Left lobe of liver (tissue), 2 donors: Measurements from ENCODE around the gene PLEKHM3. TPM values are rescaled to one million over a fixed set of nuclear protein-coding genes. Genes with fewer than 3 reads are reported as not detected.
A peak's percentile ranks its signal among the peaks of the same experiment; 100 is the strongest.

Source experiments
- ATAC-seq: fragments of 200-7000 bp; cut with Tn5 transposase; one replicate; pipeline ENCODE4 v1.9.1; 2020; ENCODE audit warnings: mild to moderate bottlenecking, moderate library complexity
- DNase-seq: peaks from one replicate; pipeline ENCODE4 v3.0.0-alpha.2; 2020; ENCODE audit warnings: low spot score
- total RNA-seq: library from RNA; stranded (reverse); gene quantifications from one replicate; pipeline ENCODE4 v1.2.1, GENCODE V29; 2021
- donor health status: DM: no; HTN: no; CAD: no; lungs with moderate emphysema.
- donor health status: DM: no; HTN: yes; CAD: no.

The PLEKHM3 gene
- total RNA-seq, 1 donor from 2014 or later, result 8.5 TPM

DNA sequence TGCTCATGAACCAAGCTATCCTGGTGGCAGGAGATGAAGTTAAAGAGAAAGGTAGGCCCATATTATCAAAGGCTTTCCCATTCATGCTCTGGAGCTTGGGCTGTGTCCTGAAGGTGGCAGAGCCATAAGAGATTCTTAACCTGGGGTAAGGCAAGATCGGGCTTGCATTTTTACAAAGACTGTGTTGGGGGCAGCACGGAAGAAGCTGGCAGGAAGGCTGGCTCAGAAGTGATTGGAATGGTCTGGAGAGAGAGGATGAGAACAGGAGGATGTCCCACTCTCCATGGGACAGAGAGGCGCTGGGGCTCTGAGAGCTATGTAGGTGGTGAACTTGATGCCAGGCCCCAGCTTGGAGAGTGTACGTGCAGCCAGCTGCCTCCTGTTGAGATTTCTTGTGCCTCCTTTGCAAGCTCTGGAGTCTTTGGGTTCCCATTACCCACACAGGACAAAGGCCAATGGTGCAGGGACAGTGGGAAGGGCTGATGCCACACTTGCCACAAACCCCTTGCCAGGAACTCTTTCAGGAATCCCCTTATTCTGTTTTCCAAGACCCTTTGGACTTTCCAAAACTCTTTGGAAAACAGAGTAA, 215.0 kb downstream of the PLEKHM3 start:
- DNase-seq (peak; percentile 57), ATAC-seq (peak; percentile 63)

DNA sequence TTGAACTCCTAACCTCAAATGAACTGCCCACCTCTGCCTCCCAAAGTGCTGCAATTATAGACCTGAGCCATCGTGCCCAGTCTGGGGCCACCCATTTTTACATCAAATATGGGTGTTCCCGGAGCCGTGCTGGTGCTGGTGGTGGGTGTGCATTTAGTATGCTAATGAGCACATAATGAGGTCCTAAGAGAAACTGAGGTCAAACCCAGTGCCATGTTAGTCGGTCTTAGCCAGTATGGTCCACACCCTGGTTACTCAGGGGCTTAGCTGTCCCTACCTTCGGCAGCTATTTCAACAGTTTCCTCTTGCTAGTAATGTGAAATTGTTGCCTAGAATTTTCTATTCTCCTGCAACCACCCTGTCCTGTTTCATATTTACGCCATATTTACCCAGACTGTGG, 217.2 kb downstream of the PLEKHM3 start:
- ATAC-seq (no peak), DNase-seq (no peak)

DNA sequence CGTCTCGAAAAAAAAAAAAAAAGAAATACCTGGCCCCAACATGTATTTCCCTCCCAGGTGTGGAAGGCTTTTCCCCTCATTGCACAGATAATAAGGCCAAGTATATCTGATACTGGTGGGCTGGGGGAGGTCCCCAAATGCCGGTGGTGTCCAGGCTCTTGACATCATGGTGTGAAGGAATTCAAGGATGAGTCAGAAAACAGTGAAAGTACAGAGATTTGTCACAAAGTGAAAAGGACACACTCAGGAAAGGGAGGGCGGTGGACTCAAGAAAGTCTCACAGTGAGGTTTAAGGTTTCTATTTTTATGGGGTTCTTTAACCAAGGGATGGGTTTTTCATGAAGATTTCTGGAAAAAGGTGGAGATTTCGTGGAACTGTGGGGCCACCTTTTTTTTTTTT, 217.8 kb downstream of the PLEKHM3 start:
- DNase-seq (no peak), ATAC-seq (no peak)

DNA sequence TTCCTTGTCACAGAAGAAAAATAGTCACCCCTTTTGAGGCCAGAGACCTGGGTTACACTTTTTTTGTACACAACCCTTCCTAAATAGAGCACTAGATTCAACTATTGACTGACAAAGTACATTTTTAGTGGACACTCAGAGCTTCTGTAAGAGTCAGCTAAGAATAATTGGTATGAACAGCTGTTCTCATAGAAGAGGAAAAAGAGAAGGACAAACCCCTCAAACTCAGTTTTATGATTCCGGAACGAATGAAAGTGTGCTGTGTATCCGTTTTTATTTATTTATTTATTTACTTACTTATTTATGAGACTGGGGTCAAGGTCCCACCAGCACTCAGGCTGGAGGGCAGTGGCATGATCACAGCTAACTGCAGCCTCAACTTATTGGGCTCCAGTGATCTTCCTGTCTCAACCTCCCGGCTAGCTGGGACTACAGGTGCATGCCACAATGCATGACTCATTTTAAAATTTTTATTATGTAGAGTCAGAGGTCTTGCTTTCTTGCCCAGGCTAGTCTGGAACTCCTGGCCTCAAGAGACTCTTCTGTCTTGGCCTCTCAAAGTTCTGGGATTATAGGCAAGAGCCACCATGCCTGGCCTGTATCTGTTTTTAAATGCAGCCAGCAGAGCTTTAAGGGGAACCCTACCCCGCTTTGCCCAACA, 219.6 kb downstream of the PLEKHM3 start:
- peak; percentile 37 for ATAC-seq
- no peak for DNase-seq

DNA sequence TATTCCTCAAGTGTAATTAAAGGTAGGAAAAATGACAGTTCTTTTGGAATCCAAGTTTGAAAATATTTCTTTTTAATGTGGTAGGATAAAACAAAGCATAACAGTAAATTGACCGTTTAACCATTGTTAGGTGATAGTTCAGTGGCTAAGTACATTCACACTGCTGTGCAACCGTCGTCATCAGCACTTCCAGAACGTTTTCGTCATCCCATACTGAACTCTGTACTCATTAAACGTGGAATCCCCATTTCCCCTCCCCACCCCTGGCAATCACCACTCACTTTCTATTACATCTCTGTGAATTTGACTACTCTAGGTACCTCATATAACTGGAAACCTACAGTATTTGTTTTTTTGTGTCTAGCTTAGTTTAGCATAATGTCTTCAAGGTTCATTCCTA, 222.7 kb downstream of the PLEKHM3 start:
- peak; percentile 74 for DNase-seq
- peak; percentile 67 for ATAC-seq

DNA sequence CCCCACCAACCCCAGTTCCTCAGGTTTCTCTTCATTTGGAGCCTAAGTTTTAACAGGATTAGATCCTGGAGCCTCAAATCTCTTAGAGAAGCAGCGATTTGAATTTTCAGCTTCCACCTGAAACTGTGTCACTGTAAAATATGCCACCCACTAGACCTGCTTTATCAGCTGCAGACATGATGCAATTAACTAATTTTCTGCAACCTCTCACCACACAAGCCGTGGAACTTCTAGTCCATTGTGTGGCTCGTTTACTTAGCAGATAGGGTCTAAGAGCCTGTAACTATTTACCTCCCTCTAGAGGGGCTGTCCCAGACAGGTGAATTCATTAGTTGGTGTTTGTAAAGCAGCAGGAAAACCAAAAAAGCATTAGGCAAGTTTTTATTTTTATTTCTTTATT, 224.1 kb downstream of the PLEKHM3 start:
- DNase-seq (no peak), ATAC-seq (peak; percentile 55)

DNA sequence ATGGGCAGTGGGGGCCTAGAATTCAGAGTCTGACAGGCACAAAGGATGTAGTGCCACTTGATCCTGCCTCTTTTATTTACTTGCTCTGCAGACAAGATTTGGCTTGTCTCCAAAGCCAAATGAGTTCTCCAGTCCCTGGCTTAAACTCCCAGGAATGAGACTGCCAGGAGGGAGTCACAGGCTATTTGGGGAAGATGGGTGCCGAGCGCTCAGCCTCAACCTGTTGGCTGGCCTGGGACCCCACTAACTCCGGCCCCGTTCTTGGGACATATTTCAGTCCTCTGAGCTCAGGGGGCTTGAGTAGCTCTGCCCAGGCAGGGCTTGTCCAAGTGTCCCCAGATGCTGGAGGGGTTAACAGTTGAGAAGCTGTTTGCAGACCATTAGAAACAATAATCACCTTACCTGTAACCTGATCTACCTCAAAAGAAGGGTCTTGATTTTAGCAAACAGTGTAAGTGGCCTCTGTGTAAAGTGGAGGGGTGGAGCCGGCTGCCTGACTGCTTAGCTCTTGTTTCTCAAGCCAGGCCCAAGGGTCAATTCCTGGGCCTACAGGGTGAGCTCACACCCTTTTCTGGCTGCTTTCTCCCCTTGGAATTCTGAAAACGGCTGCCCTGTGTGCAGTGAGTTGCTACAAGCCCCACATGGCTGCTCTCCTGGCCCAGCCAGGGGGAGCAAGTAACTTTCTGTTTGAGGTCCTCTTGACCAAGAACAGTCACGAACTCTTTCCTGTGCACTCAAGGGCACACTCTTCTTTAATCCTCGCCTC, 228.6 kb downstream of the PLEKHM3 start:
- ATAC-seq (peak; percentile 56), DNase-seq (no peak)

DNA sequence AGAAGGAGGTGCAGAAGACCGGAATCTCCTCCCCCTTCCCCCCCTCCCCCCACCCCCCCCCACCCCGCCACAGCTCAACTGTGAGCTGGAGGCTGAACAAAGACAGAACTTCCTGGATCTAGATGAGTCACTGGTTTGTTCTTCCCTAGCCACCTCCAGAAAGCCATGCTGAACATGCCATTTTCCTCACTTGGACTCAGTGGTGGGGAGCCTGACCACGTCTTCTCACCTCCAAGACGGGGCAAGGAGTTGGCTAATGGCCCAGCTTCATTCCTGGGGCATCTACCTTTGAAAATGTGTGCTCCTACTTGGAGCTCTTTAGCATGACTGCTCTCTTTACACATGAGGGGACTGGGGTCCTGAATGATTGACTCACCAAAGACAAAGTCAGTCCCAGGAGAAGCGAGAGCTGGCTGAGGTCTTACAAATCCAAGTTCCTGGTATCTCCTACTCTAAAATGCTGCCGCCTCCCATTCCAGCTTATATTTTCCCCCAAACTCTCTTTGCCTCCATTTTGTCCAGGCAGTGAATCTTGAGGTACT, 233.0 kb downstream of the PLEKHM3 start:
- ATAC-seq (peak; percentile 26), DNase-seq (no peak)

DNA sequence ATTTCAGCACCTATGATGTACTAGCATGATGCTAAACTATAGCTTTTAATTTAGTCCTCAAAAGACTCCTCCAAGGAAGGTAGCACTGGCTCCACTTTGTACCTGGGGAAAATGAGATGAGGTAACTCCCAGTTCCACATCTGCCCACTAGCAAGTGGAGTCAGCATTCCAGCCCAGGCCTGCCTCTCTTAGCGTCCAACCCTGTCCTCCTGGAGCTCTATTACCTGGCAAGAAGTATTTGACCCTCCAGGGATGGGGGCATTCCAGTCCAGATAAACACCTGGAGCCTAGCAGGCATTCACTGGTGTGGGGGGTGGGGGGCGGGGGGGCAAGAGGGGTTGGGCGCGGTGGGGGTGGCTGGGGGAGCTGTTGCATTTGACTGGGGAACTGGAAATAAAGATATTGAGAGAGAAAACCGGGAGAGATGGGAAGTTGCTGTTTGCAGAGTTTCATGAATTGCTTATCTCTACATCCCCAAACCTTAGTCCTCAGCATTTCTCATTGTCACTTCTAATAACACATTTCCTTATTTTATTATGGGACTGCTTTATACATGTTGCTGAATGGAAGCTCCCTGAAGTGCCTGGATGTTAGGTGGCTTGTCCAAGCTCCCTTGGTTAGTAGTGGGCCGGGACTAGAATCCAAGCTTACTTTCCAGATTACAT, 233.6 kb downstream of the PLEKHM3 start:
- ATAC-seq, result no peak

DNA sequence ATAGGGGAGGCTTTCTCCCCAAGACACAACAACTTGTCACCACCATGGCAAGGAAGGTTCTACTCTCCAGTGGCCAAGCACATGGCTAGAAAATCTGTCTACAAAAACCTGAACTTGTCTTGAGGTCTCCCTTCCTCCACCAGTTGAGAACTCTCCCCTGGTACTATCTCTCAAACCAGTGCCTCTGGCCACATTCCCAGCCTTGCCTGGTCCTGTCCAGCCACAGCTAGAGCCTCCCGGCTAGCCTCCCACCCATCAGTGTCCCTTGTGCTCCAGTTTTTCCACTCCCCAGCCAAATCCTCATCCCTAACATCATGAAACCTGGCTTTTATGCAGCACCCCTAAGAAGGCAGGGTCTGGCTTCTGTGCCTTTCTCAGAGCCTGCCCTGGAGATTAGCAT, 234.4 kb downstream of the PLEKHM3 start:
- ATAC-seq, result no peak
- DNase-seq, result no peak

More for the DNA sequence above, 233.6 kb downstream of the PLEKHM3 start:
- DNase-seq, result no peak

DNA sequence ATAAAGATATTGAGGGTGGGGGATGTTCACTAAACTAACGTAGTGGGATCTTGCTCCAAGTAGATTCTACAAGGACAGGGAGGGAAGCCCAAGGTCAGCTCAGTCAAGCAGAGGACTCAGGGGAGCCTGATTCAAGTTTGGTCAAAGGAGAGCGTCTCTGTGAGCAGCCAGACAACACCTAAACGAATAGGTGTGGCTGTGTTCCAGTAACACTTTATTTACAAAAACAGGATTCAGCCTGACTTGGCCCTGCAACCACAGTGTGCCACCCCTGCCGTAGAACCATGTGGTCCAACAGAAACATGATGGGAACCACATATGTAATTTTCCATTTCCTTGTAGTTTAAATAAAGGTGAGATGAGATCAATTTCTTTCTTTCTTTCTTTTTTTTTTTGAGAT, 237.5 kb downstream of the PLEKHM3 start:
- DNase-seq (no peak), ATAC-seq (peak; percentile 61)

DNA sequence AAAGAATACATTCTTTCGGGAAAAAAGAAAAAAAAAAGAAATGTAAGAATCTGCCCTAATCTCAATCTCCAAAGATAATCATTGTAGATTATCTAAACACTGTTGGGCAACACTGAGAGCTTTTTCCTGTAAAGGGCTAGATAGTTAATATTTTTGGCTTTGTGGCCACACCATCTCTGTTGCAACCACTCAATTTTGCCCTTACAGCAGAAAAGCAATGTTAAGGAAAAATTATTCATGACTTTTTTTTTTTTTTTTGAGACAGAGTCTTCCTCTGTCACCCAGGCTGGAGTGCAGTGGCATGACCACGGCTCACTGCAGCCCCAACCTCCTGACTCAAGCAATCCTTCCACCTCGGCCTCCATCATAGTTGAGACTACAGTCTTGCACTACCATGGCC, 238.3 kb downstream of the PLEKHM3 start:
- ATAC-seq (no peak), DNase-seq (no peak)

DNA sequence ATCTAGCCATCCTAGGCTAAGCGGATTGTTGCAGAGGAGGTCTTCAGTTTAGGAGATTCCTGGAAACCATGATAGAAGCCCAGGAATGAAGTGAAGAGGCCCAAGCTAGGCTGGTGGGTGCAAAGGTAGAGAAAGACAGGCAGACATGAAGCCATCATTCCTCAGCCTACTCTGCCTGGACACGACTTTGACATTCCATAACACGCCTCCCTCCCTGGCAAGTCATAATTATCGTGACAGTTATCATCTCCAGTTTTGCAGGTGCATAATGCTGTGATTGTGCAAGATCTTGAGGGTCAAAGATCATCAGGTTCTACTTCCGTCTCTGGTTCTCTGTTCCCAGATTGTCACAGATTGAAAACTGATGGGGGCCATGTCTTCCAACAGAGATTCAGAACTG, 240.4 kb downstream of the PLEKHM3 start:
- DNase-seq, result no peak

DNA sequence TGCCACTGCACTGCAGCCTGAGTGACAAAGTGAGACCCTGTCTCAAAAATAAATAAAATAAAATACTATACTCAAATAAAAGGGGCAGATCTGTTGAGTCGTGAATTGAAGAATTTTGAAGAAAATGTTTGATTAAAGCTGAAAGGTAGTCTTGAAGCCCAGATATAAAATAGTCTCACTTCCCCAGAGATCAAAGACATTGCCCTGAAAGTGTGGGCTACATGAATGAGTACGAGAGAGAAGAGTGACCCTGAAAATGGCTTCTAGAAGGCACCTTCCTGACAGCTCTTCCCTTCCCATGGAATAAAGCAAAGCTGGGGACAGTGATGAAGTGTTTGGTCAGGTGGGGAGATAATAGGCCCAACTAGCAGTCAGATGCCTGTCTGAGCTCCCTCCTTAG, 241.8 kb downstream of the PLEKHM3 start:
- ATAC-seq (no peak), DNase-seq (no peak)

More for the DNA sequence above, 240.4 kb downstream of the PLEKHM3 start:
- ATAC-seq, result no peak

DNA sequence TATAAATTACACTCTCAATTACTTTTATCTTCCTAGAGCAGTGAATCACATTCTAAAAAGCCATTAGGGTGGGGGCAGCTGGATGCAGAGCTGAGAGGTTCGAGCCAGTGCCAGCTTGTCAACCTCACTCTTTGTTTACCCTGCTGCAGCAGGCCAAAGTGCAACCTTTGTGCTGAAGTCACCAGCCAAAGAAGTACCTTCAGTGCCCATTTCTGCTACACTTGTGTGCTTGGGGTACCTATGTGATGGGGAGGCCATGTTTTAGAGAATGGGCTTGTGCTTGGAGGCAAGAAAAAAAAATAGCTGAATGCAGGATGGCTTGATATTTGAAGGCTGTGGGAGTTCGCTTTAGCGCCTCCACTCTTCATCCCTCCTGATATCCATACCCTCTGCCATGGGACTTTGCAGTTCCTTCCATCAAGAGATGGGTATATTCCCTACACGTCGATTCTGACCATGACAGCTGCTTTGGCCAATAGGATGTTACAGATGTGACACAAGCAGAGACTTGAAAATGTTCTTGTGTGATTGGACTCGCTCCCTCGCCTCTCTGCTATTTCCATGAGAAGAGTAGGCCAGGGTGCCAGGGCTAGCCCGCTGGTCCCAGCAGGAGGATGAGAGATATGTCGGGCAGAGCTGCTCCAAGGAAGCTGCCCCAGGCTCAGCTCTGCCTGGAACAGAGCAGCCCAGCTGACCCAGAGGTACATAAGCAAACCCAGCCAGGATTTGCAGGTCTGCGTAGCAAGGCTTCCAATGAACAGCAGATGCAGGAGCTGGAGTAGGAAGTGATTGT, 242.9 kb downstream of the PLEKHM3 start:
- ATAC-seq (peak; percentile 95), DNase-seq (peak; percentile 86)

DNA sequence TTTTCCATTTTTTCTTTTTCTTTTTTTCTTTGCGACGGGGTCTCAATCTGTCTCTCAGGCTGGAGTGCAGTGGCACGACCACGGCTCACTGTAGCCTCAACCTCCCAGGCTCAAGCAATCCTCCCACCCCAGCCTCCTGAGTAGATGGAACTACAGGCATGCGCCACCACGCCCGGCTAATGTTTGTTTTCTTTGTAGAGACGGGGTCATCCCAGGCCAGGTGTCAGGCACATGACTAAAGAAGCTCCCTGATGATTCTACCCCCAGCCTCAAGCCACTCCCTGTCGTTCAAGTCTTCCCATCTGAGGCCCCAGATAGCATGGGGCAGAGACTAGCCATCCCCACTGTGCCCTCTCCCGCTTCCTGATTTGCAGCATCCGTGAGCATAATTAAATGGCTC, 245.8 kb downstream of the PLEKHM3 start:
- no peak for ATAC-seq
- no peak for DNase-seq

DNA sequence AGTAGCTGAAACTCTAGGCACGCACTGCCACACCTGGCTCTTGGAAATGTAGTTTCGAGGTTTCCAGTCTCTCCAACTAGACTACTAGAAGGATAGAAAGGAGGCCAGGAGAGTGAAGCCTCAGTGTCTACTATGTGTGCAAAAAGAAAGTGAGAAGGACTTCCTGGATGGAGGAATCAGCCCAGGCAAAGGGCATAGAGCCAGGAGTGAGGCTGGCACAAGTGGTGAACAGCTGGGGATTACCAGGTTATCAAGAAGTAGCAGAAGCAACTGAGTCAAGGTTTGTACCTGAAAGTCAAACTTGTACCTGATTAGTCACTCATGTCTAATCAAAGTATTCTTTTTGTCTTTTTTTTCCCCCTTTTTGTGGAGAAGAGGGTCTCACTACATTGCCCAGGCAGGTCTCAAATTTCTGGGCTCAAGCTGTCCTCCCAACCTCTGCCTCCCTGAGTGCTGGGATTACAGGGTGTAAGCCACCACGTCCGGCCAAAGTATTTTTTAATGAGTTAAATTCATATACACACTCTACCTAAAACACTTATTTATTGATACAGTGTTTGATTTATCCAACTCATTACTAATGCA, 246.9 kb downstream of the PLEKHM3 start:
- no peak for DNase-seq
- no peak for ATAC-seq

DNA sequence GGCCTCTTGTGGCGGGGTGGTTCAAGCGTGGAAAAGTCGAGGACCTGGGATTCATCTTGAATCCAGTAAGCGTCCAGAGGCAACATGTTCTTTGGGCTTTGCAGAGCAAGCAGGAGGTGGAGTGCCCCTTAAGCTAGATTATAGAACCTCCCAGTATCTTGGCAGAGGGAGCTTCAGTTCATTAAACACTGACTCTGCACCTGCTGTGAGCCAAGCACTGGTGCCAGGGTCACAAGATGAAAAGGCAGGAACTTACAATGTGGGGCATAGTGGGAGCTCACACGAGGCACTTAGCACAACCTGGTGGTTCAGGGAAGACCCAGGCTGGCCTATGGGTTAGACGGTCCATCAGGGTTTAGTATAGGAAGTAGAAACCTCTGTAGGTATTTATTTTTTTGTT, 248.2 kb downstream of the PLEKHM3 start:
- DNase-seq (no peak), ATAC-seq (peak; percentile 62)

DNA sequence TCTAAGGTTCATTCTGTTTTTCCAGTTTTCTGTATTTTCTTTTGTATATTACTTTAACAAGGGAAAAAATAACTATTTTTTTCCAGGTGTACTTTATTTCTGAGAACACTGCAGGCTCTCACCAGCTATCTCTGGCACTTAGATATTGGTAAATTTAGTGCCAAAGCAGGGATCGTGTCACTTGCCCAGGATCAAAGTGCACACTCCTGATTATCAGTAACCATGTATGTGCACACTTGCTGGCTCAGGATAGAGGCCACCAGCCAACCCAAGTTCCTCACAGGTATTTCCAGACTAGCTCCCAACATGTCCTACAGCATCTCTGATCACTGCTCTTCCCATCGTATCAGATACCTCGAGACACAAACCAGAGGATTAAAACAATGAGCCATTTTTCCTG, 249.9 kb downstream of the PLEKHM3 start:
- ATAC-seq (peak; percentile 76), DNase-seq (peak; percentile 86)

DNA sequence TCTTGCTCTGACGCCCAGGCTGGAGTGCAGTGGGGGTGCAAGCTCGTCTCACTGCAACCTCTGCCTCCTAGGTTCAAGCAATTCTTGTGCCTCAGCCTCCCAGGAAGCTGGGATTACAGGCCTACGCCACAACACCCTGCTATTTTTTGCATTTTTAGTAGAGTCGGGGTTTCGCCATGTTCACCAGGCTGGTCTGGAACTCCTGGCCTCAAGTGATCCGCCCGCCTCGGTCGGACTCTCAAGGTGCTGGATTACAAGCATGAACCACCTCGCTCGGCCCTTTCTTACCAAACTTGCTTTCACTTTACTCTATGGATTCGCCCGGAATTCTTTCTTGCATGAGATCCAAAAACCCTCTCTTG, 252.5 kb downstream of the PLEKHM3 start:
- DNase-seq (peak; percentile 28), ATAC-seq (no peak)
